Activated naive CD8-positive, alpha-beta T cell treated with anti-CD3 and anti-CD28 coated beads for 36 hours (primary cell): ENCODE data around the gene HRK. TPM values are rescaled to one million over a fixed set of nuclear protein-coding genes. Genes with fewer than 3 reads are reported as not detected.

Experiments used
- DNase-seq: peaks from one replicate; pipeline ENCODE4 v3.0.0; 2021
- H3K27ac Mint-ChIP-seq: one replicate; pipeline ENCODE4 v1.8.0; 2022; ENCODE audit warnings: mild to moderate bottlenecking, moderate library complexity, mixed read lengths
- H3K27me3 Mint-ChIP-seq: one replicate; pipeline ENCODE4 v1.8.0; 2022; ENCODE audit warnings: mild to moderate bottlenecking, mixed read lengths
- H3K36me3 Mint-ChIP-seq: one replicate; pipeline ENCODE4 v1.8.0; 2021; ENCODE audit warnings: mild to moderate bottlenecking, mixed read lengths
- H3K4me1 Mint-ChIP-seq: one replicate; pipeline ENCODE4 v1.8.0; 2021; ENCODE audit warnings: mixed read lengths
- H3K4me3 Mint-ChIP-seq: one replicate; pipeline ENCODE4 v1.8.0; 2022; ENCODE audit warnings: mild to moderate bottlenecking, moderate library complexity, mixed read lengths
- H3K9me3 Mint-ChIP-seq: one replicate; pipeline ENCODE4 v1.8.0; 2022; ENCODE audit warnings: mixed read lengths
- total RNA-seq, 2 experiments: library from RNA; stranded (reverse); gene quantifications; one replicate each; pipeline ENCODE4 v1.2.3, GENCODE V29; 2021

HRK gene
- total RNA-seq, 2 experiments from 2014 or later: not detected

DNA sequence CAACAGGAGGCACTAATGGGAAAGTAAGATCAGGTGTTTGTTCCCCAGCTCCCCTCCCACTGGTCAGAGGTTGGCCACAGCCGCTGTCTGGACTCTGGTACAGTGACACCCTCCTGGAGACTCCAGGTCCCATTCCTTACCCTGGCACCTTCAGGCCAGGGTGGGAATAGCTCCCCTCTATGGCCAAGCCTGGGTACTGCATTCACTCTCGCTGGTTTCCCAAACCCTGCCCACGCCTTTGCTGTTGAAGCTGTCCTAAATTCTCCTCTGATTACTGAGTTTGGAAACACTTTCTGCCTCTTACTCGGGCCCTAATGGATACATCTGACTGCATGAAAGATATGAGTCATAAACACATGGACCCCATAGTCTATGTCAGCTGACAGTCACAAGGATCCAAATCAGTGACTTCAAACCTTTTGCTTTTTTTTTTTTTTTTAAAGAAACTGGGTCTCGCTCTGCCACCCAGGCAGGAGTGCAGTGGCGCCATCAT lies 17.9 kb downstream of the HRK start:
- Mint-ChIP-seq H3K4me3 (no peak overlapping the region), H3K36me3 (no peaks in the 10 kb centered on the region), H3K9me3 (peaks cover 2% of the 10 kb centered on the region), H3K27me3 (peaks cover 23% of the 10 kb centered on the region), H3K27ac (no peak overlapping the region), H3K4me1 (peaks cover 6% of the 10 kb centered on the region)
- no peak for DNase-seq

- Mint-ChIP-seq H3K9me3 (peaks cover 2% of the 10 kb centered on the region), H3K27me3 (peaks cover 34% of the 10 kb centered on the region), H3K36me3 (no peaks in the 10 kb centered on the region), H3K4me3 (no peak overlapping the region), H3K27ac (no peak overlapping the region), H3K4me1 (peaks cover 6% of the 10 kb centered on the region)
- DNase-seq: no peak
These were observed 19.1 kb downstream of the HRK start for GRCh38 chr12:116862167-116862566.

- no peaks in the 10 kb centered on the region for H3K36me3 Mint-ChIP-seq
- no peak overlapping the region for H3K4me3 Mint-ChIP-seq
- peaks cover 41% of the 10 kb centered on the region for H3K27me3 Mint-ChIP-seq
- H3K27ac Mint-ChIP-seq: no peak overlapping the region
- DNase-seq: peak; percentile 41
- peaks cover 2% of the 10 kb centered on the region for H3K9me3 Mint-ChIP-seq
- peaks cover 6% of the 10 kb centered on the region for H3K4me1 Mint-ChIP-seq
These were observed 19.9 kb downstream of the HRK start for GRCh38 chr12:116861320-116861719.

DNA sequence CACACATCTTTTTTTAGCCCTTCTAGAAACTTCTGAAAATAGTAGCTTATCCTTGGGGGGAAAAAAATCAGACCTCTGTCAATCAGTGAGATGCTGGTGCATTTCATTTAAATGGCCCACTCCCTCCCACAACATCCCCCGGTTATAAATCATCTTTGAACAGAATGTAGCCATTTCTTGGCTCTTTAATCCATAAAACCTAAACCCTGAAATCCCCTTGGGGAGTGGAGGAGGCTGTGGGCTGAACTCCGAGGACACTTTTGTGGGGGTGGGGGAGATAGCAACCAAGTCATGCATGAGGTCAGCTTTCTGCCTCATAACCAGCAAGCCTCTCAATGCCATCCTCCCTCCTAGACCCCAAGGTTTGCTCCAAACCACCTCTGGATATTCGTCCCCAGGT lies 21.0 kb downstream of the HRK start:
- DNase-seq: no peak
- Mint-ChIP-seq H3K4me3 (no peak overlapping the region), H3K36me3 (no peaks in the 10 kb centered on the region), H3K9me3 (peaks cover 2% of the 10 kb centered on the region), H3K27ac (no peak overlapping the region), H3K4me1 (peaks cover 6% of the 10 kb centered on the region), H3K27me3 (peaks cover 45% of the 10 kb centered on the region)

DNA sequence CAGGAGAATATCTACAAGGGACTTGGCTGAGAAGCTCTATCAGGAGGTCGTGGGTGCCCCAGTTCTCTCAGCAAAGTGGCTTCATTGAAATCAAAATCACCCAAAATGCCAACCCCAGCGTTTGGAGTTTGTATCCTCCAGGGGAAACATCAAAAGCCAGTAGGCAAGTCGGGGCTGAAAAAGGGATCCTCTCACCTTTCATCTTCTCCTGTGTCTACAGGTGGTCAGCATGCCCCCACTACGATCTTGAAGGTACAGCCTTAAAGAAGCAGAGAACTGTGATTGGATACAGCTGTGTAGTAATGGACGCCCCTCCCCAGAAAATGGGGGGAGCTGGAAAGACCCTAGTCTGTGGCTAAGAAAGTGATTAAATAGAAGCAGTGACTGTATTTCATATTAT lies 22.2 kb downstream of the HRK start:
- peaks cover 6% of the 10 kb centered on the region for H3K4me1 Mint-ChIP-seq
- no peak overlapping the region for H3K27ac Mint-ChIP-seq
- H3K27me3 Mint-ChIP-seq: peaks cover 46% of the 10 kb centered on the region
- peaks cover 2% of the 10 kb centered on the region for H3K9me3 Mint-ChIP-seq
- H3K36me3 Mint-ChIP-seq: no peaks in the 10 kb centered on the region
- H3K4me3 Mint-ChIP-seq: no peak overlapping the region
- DNase-seq: no peak

DNA sequence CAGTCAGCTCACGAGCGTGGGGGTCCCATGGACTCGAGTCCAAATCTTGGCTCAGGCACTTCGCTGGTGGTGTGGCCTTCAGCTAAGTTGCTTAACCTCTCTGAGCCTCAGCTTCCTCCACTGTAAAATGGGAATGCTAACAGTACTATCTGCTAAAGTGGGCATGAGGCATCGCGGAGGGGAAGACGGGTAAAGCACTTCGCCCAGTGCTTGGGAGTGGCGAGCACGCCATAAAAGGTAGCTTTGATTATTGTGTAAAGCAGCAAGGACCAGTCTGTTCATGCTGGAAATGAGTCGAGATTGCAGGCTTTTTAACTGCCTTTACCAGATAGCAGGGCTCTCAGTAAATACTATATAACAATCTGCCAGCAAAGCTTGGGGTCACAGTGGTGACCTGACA lies 24.5 kb downstream of the HRK start:
- Mint-ChIP-seq H3K36me3 (no peaks in the 10 kb centered on the region), H3K27me3 (peaks cover 38% of the 10 kb centered on the region), H3K9me3 (no peaks in the 10 kb centered on the region), H3K4me1 (peaks cover 7% of the 10 kb centered on the region), H3K4me3 (no peak overlapping the region), H3K27ac (no peak overlapping the region)
- no peak for DNase-seq

DNA sequence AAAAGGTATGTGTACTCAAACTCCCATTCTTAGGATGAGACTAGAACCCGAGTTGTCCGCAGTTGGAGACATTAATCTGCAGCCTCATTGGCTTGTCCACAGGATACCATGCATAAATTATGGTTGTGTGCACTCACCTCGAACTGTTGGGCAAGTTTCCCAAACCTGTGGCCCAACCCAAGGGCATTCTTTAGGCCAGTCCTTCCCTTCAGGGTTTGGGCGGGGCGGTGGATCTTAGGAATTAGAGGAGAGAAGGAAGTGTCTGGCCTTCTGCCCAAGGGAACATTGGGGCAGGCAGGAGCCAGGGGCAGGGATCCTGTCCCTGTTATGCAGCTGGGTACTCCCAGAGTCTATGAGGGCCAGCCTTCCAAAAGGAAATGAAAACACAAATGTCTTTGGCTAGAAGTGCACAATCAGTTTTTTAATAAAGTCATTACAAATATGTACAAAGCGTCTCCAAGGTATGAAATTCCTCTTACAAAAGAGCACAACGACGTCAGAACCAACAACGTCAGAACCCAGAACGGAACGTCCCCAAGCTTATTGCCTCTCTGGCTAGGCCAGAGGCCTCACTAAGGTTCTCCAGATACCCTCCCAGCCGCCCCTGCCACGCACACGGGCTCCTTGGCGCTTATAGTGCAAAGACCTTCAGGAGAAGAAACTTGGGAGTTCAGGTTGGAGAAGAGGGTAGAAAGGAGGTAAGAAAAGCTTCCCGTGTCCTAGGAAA lies 25.3 kb downstream of the HRK start:
- Mint-ChIP-seq H3K27ac (no peak overlapping the region), H3K27me3 (peaks cover 35% of the 10 kb centered on the region), H3K4me3 (no peak overlapping the region), H3K9me3 (no peaks in the 10 kb centered on the region), H3K36me3 (no peaks in the 10 kb centered on the region), H3K4me1 (peaks cover 2% of the 10 kb centered on the region)
- no peak for DNase-seq

GRCh38 chr12:116853507-116853906 lies 27.7 kb downstream of the HRK start:
- H3K4me3 Mint-ChIP-seq: no peak overlapping the region
- no peaks in the 10 kb centered on the region for H3K9me3 Mint-ChIP-seq
- no peak overlapping the region for H3K27ac Mint-ChIP-seq
- peaks cover 2% of the 10 kb centered on the region for H3K36me3 Mint-ChIP-seq
- peaks cover 28% of the 10 kb centered on the region for H3K27me3 Mint-ChIP-seq
- no peak for DNase-seq
- peaks cover 2% of the 10 kb centered on the region for H3K4me1 Mint-ChIP-seq

DNA sequence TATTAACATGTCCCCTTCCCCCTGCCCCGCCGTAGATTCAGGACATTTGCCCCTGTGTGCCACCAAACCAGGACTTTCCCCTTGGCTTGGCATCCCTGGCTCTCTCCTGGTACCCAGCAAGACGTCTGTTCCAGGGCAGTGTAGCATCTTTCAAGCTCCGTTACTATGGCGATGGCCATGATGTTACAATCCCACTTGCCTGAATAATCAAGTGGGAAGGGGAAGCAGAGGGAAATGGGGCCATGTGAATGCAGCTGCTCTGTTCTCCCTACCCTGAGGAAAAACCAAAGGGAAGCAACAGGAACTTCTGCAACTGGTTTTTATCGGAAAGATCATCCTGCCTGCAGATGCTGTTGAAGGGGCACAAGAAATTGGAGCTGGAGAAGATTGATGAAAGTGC lies 28.9 kb downstream of the HRK start:
- no peak for DNase-seq
- H3K27me3 Mint-ChIP-seq: peaks cover 16% of the 10 kb centered on the region
- H3K27ac Mint-ChIP-seq: no peak overlapping the region
- H3K9me3 Mint-ChIP-seq: no peaks in the 10 kb centered on the region
- H3K4me1 Mint-ChIP-seq: peaks cover 2% of the 10 kb centered on the region
- peaks cover 8% of the 10 kb centered on the region for H3K36me3 Mint-ChIP-seq
- no peak overlapping the region for H3K4me3 Mint-ChIP-seq

DNA sequence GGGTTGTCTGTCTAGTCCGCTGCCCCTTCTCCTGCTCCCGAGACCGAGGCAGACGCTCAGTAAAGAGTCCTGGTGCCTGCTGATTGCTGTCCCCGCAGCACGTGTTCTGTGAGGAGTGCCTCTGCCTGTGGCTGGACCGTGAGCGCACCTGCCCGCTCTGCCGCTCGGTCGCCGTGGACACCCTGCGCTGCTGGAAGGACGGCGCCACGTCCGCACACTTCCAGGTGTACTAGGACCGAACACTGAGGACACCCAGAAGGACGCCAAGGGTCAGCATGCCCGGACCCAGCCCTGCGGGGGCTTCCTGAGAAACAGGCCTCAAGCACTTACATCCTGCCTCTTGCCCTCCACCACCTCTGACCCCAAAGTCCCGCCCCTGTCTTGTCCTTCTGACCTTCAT lies 32.0 kb downstream of the HRK start:
- H3K27me3 Mint-ChIP-seq: no peaks in the 10 kb centered on the region
- H3K4me1 Mint-ChIP-seq: peaks cover 2% of the 10 kb centered on the region
- peaks cover 8% of the 10 kb centered on the region for H3K36me3 Mint-ChIP-seq
- no peak for DNase-seq
- no peak overlapping the region for H3K27ac Mint-ChIP-seq
- no peak overlapping the region for H3K4me3 Mint-ChIP-seq
- no peaks in the 10 kb centered on the region for H3K9me3 Mint-ChIP-seq

DNA sequence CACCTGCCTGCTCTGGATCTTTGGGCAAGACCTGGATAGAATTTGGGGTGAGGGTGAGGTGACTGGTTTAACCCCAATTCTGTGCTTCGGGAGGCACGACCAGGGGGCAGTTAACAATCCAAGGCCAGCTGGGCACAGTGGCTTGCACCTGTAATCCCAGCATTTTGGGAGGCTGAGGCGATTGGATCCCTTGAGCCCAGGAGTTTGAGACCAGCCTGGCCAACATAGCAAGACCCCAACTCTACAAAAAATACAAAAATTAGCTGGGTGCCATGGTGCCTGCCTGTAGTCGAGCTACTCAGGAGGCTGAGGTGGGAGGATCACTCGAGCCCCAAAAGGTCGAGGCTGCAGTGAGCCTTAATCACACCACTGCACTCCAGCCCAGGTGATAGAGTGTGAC lies 38.2 kb downstream of the HRK start:
- H3K36me3 Mint-ChIP-seq: peaks cover 10% of the 10 kb centered on the region
- no peak overlapping the region for H3K4me3 Mint-ChIP-seq
- H3K4me1 Mint-ChIP-seq: no peaks in the 10 kb centered on the region
- no peaks in the 10 kb centered on the region for H3K27me3 Mint-ChIP-seq
- H3K27ac Mint-ChIP-seq: no peak overlapping the region
- no peaks in the 10 kb centered on the region for H3K9me3 Mint-ChIP-seq
- DNase-seq: no peak

DNA sequence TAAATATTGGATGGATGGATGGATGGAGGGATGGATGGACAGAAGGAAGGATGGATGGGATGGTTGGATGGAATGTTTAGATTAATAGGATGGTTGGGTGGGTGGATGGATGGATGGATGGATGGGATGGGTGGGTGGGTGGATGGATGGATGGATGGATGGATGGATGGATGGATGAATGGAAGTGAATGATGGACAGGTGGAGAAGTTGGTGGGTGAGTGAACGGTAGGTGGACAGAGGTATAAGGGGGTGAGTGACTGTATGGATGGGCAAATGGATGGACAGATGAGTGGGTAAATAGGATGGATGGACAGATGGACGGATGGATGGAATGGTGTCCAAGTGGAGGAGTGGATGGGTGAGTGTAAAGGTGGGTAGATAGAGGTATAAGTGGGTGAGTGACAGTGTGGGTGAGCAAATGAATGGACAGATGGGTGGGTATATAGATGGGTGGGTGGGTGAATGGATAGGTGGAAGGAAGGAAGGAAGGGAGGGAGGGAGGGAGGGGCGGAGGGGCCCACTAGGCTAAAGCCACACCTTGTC lies 41.9 kb downstream of the HRK start:
- H3K9me3 Mint-ChIP-seq: peaks cover 1% of the 10 kb centered on the region
- H3K4me1 Mint-ChIP-seq: no peaks in the 10 kb centered on the region
- H3K27ac Mint-ChIP-seq: no peak overlapping the region
- H3K4me3 Mint-ChIP-seq: no peak overlapping the region
- DNase-seq: no peak
- peaks cover 20% of the 10 kb centered on the region for H3K36me3 Mint-ChIP-seq
- no peaks in the 10 kb centered on the region for H3K27me3 Mint-ChIP-seq

GRCh38 chr12:116838365-116838764 lies 42.9 kb downstream of the HRK start:
- no peak overlapping the region for H3K4me3 Mint-ChIP-seq
- no peak overlapping the region for H3K27ac Mint-ChIP-seq
- DNase-seq: no peak
- H3K27me3 Mint-ChIP-seq: no peaks in the 10 kb centered on the region
- H3K4me1 Mint-ChIP-seq: no peaks in the 10 kb centered on the region
- H3K36me3 Mint-ChIP-seq: peaks cover 25% of the 10 kb centered on the region
- peaks cover 1% of the 10 kb centered on the region for H3K9me3 Mint-ChIP-seq

DNA sequence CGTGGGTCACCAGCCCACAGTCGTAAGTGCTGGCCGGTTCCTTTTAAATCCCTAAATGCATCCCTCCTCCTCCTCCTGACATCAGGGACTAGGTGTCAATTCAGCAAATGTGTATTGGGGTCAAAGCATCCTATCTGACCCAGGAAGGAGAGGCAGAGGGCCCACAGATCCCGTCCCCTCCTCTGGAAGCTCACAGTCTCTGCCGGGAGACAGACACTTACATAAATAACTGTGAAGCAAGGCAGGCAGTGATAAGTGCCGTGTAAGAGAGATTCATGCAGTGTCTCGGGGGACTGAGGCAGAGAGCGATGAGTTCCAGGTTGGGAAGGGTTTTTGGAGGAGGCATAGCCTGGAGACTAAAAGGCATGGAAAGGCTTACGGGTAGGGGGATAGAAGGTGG lies 44.1 kb downstream of the HRK start:
- Mint-ChIP-seq H3K36me3 (peaks cover 26% of the 10 kb centered on the region), H3K27ac (no peak overlapping the region)

GRCh38 chr12:116835484-116835883 lies 45.8 kb downstream of the HRK start:
- H3K27ac Mint-ChIP-seq: no peak overlapping the region
- H3K36me3 Mint-ChIP-seq: peaks cover 27% of the 10 kb centered on the region
- no peaks in the 10 kb centered on the region for H3K27me3 Mint-ChIP-seq
- no peak overlapping the region for H3K4me3 Mint-ChIP-seq
- DNase-seq: no peak
- H3K4me1 Mint-ChIP-seq: no peaks in the 10 kb centered on the region
- H3K9me3 Mint-ChIP-seq: peaks cover 1% of the 10 kb centered on the region

More for the DNA sequence above, 44.1 kb downstream of the HRK start:
- DNase-seq: no peak
- Mint-ChIP-seq H3K4me3 (no peak overlapping the region), H3K9me3 (peaks cover 1% of the 10 kb centered on the region), H3K4me1 (no peaks in the 10 kb centered on the region), H3K27me3 (no peaks in the 10 kb centered on the region)

- Mint-ChIP-seq H3K9me3 (peaks cover 1% of the 10 kb centered on the region), H3K4me3 (no peak overlapping the region), H3K36me3 (peaks cover 25% of the 10 kb centered on the region), H3K27ac (no peak overlapping the region), H3K27me3 (no peaks in the 10 kb centered on the region), H3K4me1 (no peaks in the 10 kb centered on the region)
- DNase-seq: no peak
These were observed 47.8 kb downstream of the HRK start for GRCh38 chr12:116833474-116833873.
